ENCODE results near the gene MBTD1. TPM values are rescaled to one million over a fixed set of nuclear protein-coding genes. Genes with fewer than 3 reads are reported as not detected.
"Not testable (repeated sequence)": the region's sequence is repeated elsewhere in the genome, so short reads cannot be mapped to it uniquely, and the experiment has no call there.

Gene MBTD1
- total and polyA plus RNA-seq, 2 experiments from 2014 or later: 3.2 to 24.2 TPM

DNA sequence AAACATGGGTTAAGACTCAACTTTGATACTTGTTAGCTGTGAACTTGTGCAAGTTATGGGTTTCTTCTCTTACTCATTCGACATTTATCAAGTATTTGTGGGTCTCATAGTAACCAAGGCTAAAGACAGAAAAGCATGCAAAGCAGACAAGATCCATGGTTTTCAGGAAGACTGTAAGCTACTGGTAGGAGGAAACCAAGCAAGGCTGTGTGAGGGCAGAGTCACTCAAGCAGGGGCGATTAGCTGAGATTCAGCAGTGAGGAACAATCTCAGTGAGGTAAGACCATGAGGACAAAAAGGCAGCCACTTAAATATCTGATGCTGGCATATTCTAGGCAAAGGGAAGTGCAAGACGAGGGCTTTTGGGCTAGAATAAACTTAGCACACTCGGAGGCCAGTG lies 29.5 kb downstream of the MBTD1 start:
- no peak for DNase-seq (ENCODE audit: low spot score)
- no peak overlapping the region for H3K4me3 ChIP-seq
- no peaks in the 10 kb centered on the region for H3K9me2 ChIP-seq (replicated peaks; ENCODE audit: insufficient read depth)
- no peaks in the 10 kb centered on the region for H3K9me3 ChIP-seq (ENCODE audit: low read depth)
- H3K79me2 ChIP-seq: peaks cover 80% of the 10 kb centered on the region
- H3K4me2 ChIP-seq: no peak overlapping the region
- H3K27me3 ChIP-seq: no peaks in the 10 kb centered on the region
- no peaks in the 10 kb centered on the region for H3K4me1 ChIP-seq (ENCODE audit: insufficient read depth)
- no peak overlapping the region for H3K27ac ChIP-seq
- TF ChIP-seq EZH2 (IDR thresholded peaks at IDR 0.05; ENCODE audit: borderline replicate concordance): no peak
- TF ChIP-seq EZH2phosphoT487 (IDR thresholded peaks at IDR 0.05; ENCODE audit: low read depth, severe bottlenecking, unreplicated experiment): no peak
- TF ChIP-seq, protein P1, sequence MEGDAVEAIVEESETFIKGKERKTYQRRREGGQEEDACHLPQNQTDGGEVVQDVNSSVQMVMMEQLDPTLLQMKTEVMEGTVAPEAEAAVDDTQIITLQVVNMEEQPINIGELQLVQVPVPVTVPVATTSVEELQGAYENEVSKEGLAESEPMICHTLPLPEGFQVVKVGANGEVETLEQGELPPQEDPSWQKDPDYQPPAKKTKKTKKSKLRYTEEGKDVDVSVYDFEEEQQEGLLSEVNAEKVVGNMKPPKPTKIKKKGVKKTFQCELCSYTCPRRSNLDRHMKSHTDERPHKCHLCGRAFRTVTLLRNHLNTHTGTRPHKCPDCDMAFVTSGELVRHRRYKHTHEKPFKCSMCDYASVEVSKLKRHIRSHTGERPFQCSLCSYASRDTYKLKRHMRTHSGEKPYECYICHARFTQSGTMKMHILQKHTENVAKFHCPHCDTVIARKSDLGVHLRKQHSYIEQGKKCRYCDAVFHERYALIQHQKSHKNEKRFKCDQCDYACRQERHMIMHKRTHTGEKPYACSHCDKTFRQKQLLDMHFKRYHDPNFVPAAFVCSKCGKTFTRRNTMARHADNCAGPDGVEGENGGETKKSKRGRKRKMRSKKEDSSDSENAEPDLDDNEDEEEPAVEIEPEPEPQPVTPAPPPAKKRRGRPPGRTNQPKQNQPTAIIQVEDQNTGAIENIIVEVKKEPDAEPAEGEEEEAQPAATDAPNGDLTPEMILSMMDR (IDR thresholded peaks at IDR 0.05; ENCODE audit: poor library complexity): no peak
- H4K20me1 ChIP-seq (ENCODE audit: insufficient read depth, poor library complexity, severe bottlenecking): peaks cover 9% of the 10 kb centered on the region
- H3K36me3 ChIP-seq (replicated peaks; ENCODE audit: insufficient read depth, low read depth): no peaks in the 10 kb centered on the region
- 95% methylated on average over 4 of the region's 4 CpGs for WGBS (ENCODE audit: low lambda C conversion rate, missing lambda C conversion rate)
- H2AFZ ChIP-seq: no peak overlapping the region

DNA sequence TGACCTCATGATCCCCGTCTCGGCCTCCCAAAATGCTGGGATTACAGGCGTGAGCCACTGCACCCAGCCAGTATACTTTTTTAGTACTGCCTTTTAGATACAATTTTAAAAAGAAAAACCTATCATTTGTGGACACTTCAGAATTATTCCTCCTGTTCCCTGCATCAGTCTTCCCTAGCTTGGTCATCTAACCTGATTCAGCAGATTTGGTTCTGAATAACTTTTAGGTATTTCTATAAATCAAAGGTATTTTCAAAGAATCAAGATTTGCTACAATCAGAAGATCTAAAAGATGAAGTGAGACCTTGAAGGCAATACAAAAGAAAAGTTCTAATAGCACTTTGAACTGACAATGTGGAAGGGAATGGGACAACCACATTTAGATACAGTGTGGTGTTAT lies 30.0 kb downstream of the MBTD1 start:
- Histone ChIP-seq H3K4me2 (no peak overlapping the region), H3K36me3 (replicated peaks; ENCODE audit: insufficient read depth, low read depth) (no peaks in the 10 kb centered on the region), H3K4me1 (ENCODE audit: insufficient read depth) (peaks cover under 1% of the 10 kb centered on the region), H3K27me3 (no peaks in the 10 kb centered on the region), H3K79me2 (peaks cover 76% of the 10 kb centered on the region), H3K9me2 (replicated peaks; ENCODE audit: insufficient read depth) (no peaks in the 10 kb centered on the region), H2AFZ (no peak overlapping the region), H3K27ac (no peak overlapping the region), H3K9me3 (ENCODE audit: low read depth) (no peaks in the 10 kb centered on the region), H3K4me3 (no peak overlapping the region), H4K20me1 (ENCODE audit: insufficient read depth, poor library complexity, severe bottlenecking) (peaks cover 11% of the 10 kb centered on the region)
- WGBS (ENCODE audit: low lambda C conversion rate, missing lambda C conversion rate): 96% methylated on average over 3 of the region's 3 CpGs
- no peak for TF ChIP-seq EZH2 (IDR thresholded peaks at IDR 0.05; ENCODE audit: borderline replicate concordance)
- no peak for DNase-seq (ENCODE audit: low spot score)

DNA sequence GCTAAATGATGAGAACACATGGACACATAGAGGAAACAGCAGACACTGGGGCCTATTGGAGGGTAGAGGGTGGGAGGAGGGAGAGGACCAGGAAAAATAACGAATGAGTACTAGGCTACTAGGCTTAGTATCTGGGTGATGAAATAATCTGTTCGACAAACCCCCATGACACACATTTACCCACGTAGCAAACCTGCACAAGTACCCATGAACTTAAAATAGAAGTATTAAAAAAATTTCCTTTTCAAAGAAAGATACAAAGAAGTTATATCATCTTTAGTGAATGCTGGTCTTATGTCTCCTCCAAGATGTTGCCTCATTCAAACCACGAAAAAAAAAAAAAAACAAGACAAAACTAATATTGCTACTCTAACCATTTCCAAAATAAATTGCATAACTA lies 31.7 kb downstream of the MBTD1 start:
- peaks cover 5% of the 10 kb centered on the region for H3K4me1 ChIP-seq (ENCODE audit: insufficient read depth)
- H3K36me3 ChIP-seq (replicated peaks; ENCODE audit: insufficient read depth, low read depth): no peaks in the 10 kb centered on the region
- no peak overlapping the region for H2AFZ ChIP-seq
- peaks cover 61% of the 10 kb centered on the region for H3K79me2 ChIP-seq
- WGBS (ENCODE audit: low lambda C conversion rate, missing lambda C conversion rate): 87% methylated on average over 4 of the region's 4 CpGs
- no peaks in the 10 kb centered on the region for H3K9me2 ChIP-seq (replicated peaks; ENCODE audit: insufficient read depth)
- H3K4me3 ChIP-seq: no peak overlapping the region
- TF ChIP-seq, protein P1 (IDR thresholded peaks at IDR 0.05; ENCODE audit: poor library complexity): no peak
- TF ChIP-seq EZH2 (IDR thresholded peaks at IDR 0.05; ENCODE audit: borderline replicate concordance) (no peak), EZH2phosphoT487 (IDR thresholded peaks at IDR 0.05; ENCODE audit: low read depth, severe bottlenecking, unreplicated experiment) (no peak)
- no peaks in the 10 kb centered on the region for H3K9me3 ChIP-seq (ENCODE audit: low read depth)
- no peaks in the 10 kb centered on the region for H3K27me3 ChIP-seq
- no peak for DNase-seq (ENCODE audit: low spot score)
- no peak overlapping the region for H3K27ac ChIP-seq
- H4K20me1 ChIP-seq (ENCODE audit: insufficient read depth, poor library complexity, severe bottlenecking): peaks cover 20% of the 10 kb centered on the region
- no peak overlapping the region for H3K4me2 ChIP-seq

DNA sequence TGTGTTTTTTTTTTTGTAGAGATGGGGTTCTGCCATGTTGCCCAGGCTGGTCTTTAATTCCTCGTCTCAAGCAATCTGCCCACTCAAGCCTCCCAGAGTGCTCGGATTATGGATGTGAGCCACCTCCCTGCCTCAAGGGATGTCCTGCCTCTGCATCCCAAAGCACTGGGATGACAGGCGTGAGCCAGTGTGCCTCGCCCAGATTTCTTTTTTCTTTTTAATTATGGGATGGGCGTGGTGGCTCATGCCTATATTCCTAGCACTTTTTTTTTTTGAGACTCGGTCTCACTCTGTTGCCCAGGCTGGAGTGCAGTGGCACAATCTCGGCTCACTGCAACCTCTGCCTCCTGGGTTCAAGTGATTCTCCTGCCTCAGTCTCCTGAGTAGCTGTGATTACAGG lies 34.3 kb downstream of the MBTD1 start:
- not testable (repeated sequence) for H3K27me3 ChIP-seq; H3K4me3 ChIP-seq; H3K4me2 ChIP-seq; H2AFZ ChIP-seq; H3K9me3 ChIP-seq (ENCODE audit: low read depth); H3K27ac ChIP-seq; H3K36me3 ChIP-seq (replicated peaks; ENCODE audit: insufficient read depth, low read depth); H3K9me2 ChIP-seq (replicated peaks; ENCODE audit: insufficient read depth); DNase-seq (ENCODE audit: low spot score); H3K4me1 ChIP-seq (ENCODE audit: insufficient read depth)
- peaks cover 11% of the 10 kb centered on the region for H4K20me1 ChIP-seq (ENCODE audit: insufficient read depth, poor library complexity, severe bottlenecking)
- WGBS (ENCODE audit: low lambda C conversion rate, missing lambda C conversion rate): 97% methylated on average over 7 of the region's 7 CpGs
- H3K79me2 ChIP-seq: peaks cover 34% of the 10 kb centered on the region

Measured in hepatocyte (in vitro differentiated cells).